ENCODE measurements around the gene TAS2R9. TPM values are rescaled to one million over a fixed set of nuclear protein-coding genes. Genes with fewer than 3 reads are reported as not detected.
"Not testable (repeated sequence)": the region's sequence is repeated elsewhere in the genome, so short reads cannot be mapped to it uniquely, and the experiment has no call there.

The TAS2R9 gene
- total RNA-seq, 1 experiment from 2014 or later, result not detected

GRCh38 chr12:10807186-10807585 is 2.8 kb downstream of the TAS2R9 start, which contains the start of gene TAS2R8:
Gene TAS2R8, minus strand, starts transcription at chr12:10807286. Its CDS starts 306 bp downstream, at chr12:10806980.
- Mint-ChIP-seq H3K27ac (ENCODE audit: unreplicated experiment) (no peak within 1 kb of the TSS), H3K36me3 (ENCODE audit: insufficient read depth, unreplicated experiment) (no peaks in the 10 kb centered on the region), H3K27me3 (ENCODE audit: unreplicated experiment) (no peaks in the 10 kb centered on the region), H3K4me1 (ENCODE audit: low read depth, unreplicated experiment) (no peaks in the 10 kb centered on the region), H3K9me3 (ENCODE audit: low read depth, unreplicated experiment) (no peaks in the 10 kb centered on the region), H3K4me3 (ENCODE audit: low read depth, unreplicated experiment) (no peak within 1 kb of the TSS)
- CTCF ChIA-PET, result no interaction called here
- intact Hi-C loops (cut with micrococcal nuclease; ENCODE audit: unreplicated experiment), result no loop called here
- BruUV-seq (replicated peaks), result no TSS peak
- DNase-seq, result no peak
- TF ChIP-seq CTCF (IDR thresholded peaks at IDR 0.05; ENCODE audit: unreplicated experiment), result no peak

GRCh38 chr12:10802587-10802986 is 7.4 kb downstream of the TAS2R9 start, which contains the start of gene TAS2R7:
Gene TAS2R7, minus strand, starts transcription at chr12:10802627. Its CDS starts 57 bp downstream, at chr12:10802570.
- Mint-ChIP-seq H3K36me3 (ENCODE audit: insufficient read depth, unreplicated experiment) (no peaks in the 10 kb centered on the region), H3K27ac (ENCODE audit: unreplicated experiment) (no peak within 1 kb of the TSS), H3K27me3 (ENCODE audit: unreplicated experiment) (no peaks in the 10 kb centered on the region), H3K4me3 (ENCODE audit: low read depth, unreplicated experiment) (no peak within 1 kb of the TSS), H3K9me3 (ENCODE audit: low read depth, unreplicated experiment) (no peaks in the 10 kb centered on the region), H3K4me1 (ENCODE audit: low read depth, unreplicated experiment) (no peaks in the 10 kb centered on the region)
- no TSS peak for BruUV-seq (replicated peaks)
- CTCF ChIA-PET, result no interaction called here
- TF ChIP-seq CTCF (IDR thresholded peaks at IDR 0.05; ENCODE audit: unreplicated experiment), result no peak
- intact Hi-C loops (cut with micrococcal nuclease; ENCODE audit: unreplicated experiment), result no loop called here
- no peak for DNase-seq

GRCh38 chr12:10801741-10802140 is 8.2 kb downstream of the TAS2R9 start:
- H3K9me3 Mint-ChIP-seq (ENCODE audit: low read depth, unreplicated experiment), result no peaks in the 10 kb centered on the region
- DNase-seq, result no peak
- H3K27me3 Mint-ChIP-seq (ENCODE audit: unreplicated experiment), result no peaks in the 10 kb centered on the region
- H3K27ac Mint-ChIP-seq (ENCODE audit: unreplicated experiment), result no peak overlapping the region
- H3K36me3 Mint-ChIP-seq (ENCODE audit: insufficient read depth, unreplicated experiment), result no peaks in the 10 kb centered on the region
- no peaks in the 10 kb centered on the region for H3K4me1 Mint-ChIP-seq (ENCODE audit: low read depth, unreplicated experiment)
- intact Hi-C loops (cut with micrococcal nuclease; ENCODE audit: unreplicated experiment), result no loop called here
- no peak overlapping the region for H3K4me3 Mint-ChIP-seq (ENCODE audit: low read depth, unreplicated experiment)
- CTCF ChIA-PET, result no interaction called here
- no peak for TF ChIP-seq CTCF (IDR thresholded peaks at IDR 0.05; ENCODE audit: unreplicated experiment)
- no TSS peak for BruUV-seq (replicated peaks)

GRCh38 chr12:10794222-10794621 is 15.7 kb downstream of the TAS2R9 start:
- no peaks in the 10 kb centered on the region for H3K36me3 Mint-ChIP-seq (ENCODE audit: insufficient read depth, unreplicated experiment)
- no peaks in the 10 kb centered on the region for H3K9me3 Mint-ChIP-seq (ENCODE audit: low read depth, unreplicated experiment)
- no peak overlapping the region for H3K27ac Mint-ChIP-seq (ENCODE audit: unreplicated experiment)
- no TSS peak for BruUV-seq (replicated peaks)
- H3K4me3 Mint-ChIP-seq (ENCODE audit: low read depth, unreplicated experiment), result no peak overlapping the region
- intact Hi-C loops (cut with micrococcal nuclease; ENCODE audit: unreplicated experiment), result no loop called here
- TF ChIP-seq CTCF (IDR thresholded peaks at IDR 0.05; ENCODE audit: unreplicated experiment), result no peak
- CTCF ChIA-PET, result no interaction called here
- no peaks in the 10 kb centered on the region for H3K27me3 Mint-ChIP-seq (ENCODE audit: unreplicated experiment)
- no peak for DNase-seq
- H3K4me1 Mint-ChIP-seq (ENCODE audit: low read depth, unreplicated experiment), result no peaks in the 10 kb centered on the region

GRCh38 chr12:10791769-10792168 is 18.2 kb downstream of the TAS2R9 start:
- BruUV-seq (replicated peaks); H3K9me3 Mint-ChIP-seq (ENCODE audit: low read depth, unreplicated experiment); H3K27me3 Mint-ChIP-seq (ENCODE audit: unreplicated experiment); intact Hi-C loops (cut with micrococcal nuclease; ENCODE audit: unreplicated experiment); H3K27ac Mint-ChIP-seq (ENCODE audit: unreplicated experiment); H3K4me1 Mint-ChIP-seq (ENCODE audit: low read depth, unreplicated experiment); H3K4me3 Mint-ChIP-seq (ENCODE audit: low read depth, unreplicated experiment); DNase-seq; H3K36me3 Mint-ChIP-seq (ENCODE audit: insufficient read depth, unreplicated experiment): not testable (repeated sequence)
- CTCF ChIA-PET, result interaction anchor here (0.6 kb wide), 1 partner anchor 1818 kb away, joined by 7 read pairs; no protein-coding TSS in a partner anchor
